GM23248 (cell line): ENCODE data around the gene RPL10A.

Experiments
- EZH2 ChIP-seq: fragments of 200-600 bp; sonication (generic); IDR thresholded peaks from 2 replicates; pipeline ENCODE4 v1.6.1; 2018; ENCODE audit warnings: antibody characterized with exemption, mild to moderate bottlenecking; ENCODE audit not compliant: insufficient read depth, poor library complexity, severe bottlenecking
- EZH2phosphoT487 ChIP-seq: fragments of 200-600 bp; sonication (generic); IDR thresholded peaks from 2 replicates; pipeline ENCODE4 v1.6.1; 2018; ENCODE audit warnings: antibody characterized with exemption, moderate library complexity, mild to moderate bottlenecking, low read depth; ENCODE audit not compliant: insufficient read depth

DNA sequence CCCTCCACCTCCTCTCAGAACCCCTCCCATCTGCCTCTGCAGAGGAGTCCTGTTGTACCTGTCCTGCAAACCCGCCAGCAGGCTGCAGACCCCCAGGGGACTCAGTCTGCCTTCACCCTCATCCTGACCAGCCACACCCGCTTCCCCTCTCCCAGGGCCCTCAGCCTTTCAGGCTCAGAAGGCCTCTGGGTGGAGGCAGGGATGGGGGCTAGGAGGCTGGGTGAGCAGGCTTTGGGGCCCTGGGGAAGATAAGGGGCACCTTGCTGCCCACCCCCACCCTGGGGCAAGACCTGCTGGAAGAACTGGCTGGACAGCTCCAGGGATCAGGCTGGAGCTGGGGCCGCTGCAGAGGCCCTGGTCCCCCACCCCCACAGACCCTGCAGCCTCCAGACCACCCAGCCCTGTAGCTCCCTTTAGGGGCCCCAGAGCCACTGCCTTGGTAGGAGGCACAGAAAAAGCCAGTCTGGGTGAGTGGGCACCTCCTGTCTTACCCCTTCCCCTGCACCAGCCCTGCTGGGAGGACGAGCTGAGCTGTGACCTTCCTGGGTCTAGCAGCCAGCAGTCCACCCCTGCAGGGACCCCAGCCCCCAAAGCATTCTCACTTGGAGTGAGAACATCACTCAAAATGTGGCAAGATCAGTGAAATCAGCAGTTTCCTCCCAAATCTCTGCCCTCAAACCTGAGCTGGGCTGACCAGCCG, 23.5 kb downstream of the RPL10A start:
- TF ChIP-seq EZH2 (no peak), EZH2phosphoT487 (no peak)
